ENCODE data around the gene MAGOH.

Gene MAGOH

DNA sequence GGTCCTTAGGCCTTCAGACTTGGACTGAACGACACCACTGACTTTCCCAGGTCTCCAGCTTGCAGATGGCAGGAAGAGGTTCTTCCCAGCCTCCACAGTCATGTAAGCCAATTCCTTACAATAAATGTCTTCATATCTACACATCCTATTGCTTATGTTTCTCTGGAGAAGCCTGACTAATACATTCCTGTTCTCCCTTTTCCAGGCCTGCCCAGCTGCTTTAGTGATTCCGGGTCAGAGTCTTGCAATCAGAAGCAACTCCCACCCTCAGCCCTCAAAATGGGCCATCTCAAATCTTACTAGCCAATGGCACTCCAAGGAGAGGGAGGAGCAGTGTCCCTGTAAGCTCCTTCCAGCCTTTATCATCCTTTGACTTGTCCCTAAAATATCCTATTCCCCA, 58.1 kb downstream of the MAGOH start:
- Histone ChIP-seq H3K36me3 (ENCODE audit: insufficient read depth, low read length) (no peaks in the 10 kb centered on the region), H3K9ac (ENCODE audit: low read depth, low read length, poor library complexity, severe bottlenecking) (no peak overlapping the region), H3K9me3 (ENCODE audit: insufficient read depth, low read depth, low read length) (no peaks in the 10 kb centered on the region), H3K27me3 (ENCODE audit: insufficient read depth, low read length, poor library complexity, severe bottlenecking) (no peaks in the 10 kb centered on the region), H3K79me2 (ENCODE audit: insufficient read depth, low read length) (no peaks in the 10 kb centered on the region), H3K4me1 (ENCODE audit: insufficient read depth, low read length, poor library complexity, severe bottlenecking) (no peaks in the 10 kb centered on the region), H3F3A (ENCODE audit: low read depth) (no peaks in the 10 kb centered on the region), H3K9me2 (replicated peaks; ENCODE audit: low read depth, low read length) (no peaks in the 10 kb centered on the region), H4K20me1 (ENCODE audit: insufficient read depth, low read length, poor library complexity, severe bottlenecking) (no peaks in the 10 kb centered on the region), H2AFZ (ENCODE audit: low read length) (no peak overlapping the region), H3K4me2 (ENCODE audit: low read depth, low read length, poor library complexity, severe bottlenecking) (no peak overlapping the region), H3K4me3 (ENCODE audit: low read length, poor library complexity, severe bottlenecking) (no peak overlapping the region)
- TF ChIP-seq, protein P1, sequence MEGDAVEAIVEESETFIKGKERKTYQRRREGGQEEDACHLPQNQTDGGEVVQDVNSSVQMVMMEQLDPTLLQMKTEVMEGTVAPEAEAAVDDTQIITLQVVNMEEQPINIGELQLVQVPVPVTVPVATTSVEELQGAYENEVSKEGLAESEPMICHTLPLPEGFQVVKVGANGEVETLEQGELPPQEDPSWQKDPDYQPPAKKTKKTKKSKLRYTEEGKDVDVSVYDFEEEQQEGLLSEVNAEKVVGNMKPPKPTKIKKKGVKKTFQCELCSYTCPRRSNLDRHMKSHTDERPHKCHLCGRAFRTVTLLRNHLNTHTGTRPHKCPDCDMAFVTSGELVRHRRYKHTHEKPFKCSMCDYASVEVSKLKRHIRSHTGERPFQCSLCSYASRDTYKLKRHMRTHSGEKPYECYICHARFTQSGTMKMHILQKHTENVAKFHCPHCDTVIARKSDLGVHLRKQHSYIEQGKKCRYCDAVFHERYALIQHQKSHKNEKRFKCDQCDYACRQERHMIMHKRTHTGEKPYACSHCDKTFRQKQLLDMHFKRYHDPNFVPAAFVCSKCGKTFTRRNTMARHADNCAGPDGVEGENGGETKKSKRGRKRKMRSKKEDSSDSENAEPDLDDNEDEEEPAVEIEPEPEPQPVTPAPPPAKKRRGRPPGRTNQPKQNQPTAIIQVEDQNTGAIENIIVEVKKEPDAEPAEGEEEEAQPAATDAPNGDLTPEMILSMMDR (conservative IDR thresholded peaks at IDR 0.05; ENCODE audit: low read length), result no peak

Measured in Loucy (cell line).